Measurements from ENCODE around the gene CNN1.
"Not testable (repeated sequence)": the region's sequence is repeated elsewhere in the genome, so short reads cannot be mapped to it uniquely, and the experiment has no call there.

The CNN1 gene

GRCh38 chr19:11534948-11535347, 3.7 kb upstream of the CNN1 start:
- no peak for DNase-seq

- peak; percentile 88 for DNase-seq
These were observed 2.7 kb upstream of the CNN1 start for GRCh38 chr19:11535792-11536595.

DNA sequence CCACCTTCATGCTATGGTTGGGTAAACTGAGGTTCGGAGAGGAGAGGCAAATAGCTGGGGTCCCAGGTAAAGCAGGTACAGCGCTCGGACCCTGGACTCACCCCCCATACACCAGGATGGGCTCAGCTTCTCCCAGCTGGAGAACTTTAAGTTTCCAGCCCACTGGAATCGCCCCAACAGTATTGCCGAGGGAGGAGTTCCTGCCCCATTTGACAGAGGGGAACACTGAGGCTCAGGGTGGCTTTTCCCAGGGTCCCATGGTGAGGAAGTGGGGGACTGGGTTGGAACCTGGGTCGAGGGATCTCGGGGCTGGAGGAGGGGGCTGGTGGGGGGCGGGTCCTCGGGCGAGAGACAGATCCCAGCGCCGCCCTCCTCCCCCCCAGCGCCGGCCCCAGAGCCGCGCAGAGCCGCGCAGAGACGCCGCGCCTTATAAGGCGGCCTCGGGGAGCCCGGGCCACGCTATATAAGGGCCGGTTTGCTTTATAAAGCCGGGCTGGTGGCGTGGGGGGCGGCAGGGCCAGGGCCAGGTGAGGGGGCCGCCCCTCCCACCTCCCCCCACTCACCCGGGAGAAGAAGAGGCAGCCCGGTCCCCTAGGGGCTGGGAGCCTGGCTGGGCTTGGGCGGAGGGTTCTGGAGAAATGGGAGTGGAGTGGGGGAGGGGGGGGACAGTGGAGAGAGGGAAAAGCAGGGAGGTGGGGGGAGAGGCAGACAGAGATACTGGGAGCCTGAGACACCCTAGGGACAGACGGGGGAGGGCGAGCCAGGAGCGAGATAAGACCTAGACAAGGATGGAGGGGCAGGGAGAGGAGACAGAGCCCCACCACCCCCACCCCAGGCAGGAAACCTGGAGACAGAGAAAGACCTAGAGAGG, 1.1 kb downstream of the CNN1 start:
- no peak for DNase-seq

GRCh38 chr19:11540645-11541044, 2.0 kb downstream of the CNN1 start:
- no peak for DNase-seq

- no peak for DNase-seq
These were observed 2.6 kb downstream of the CNN1 start for GRCh38 chr19:11541238-11541637.

- DNase-seq: no peak
These were observed 9.5 kb downstream of the CNN1 start for GRCh38 chr19:11547929-11548700.

DNA sequence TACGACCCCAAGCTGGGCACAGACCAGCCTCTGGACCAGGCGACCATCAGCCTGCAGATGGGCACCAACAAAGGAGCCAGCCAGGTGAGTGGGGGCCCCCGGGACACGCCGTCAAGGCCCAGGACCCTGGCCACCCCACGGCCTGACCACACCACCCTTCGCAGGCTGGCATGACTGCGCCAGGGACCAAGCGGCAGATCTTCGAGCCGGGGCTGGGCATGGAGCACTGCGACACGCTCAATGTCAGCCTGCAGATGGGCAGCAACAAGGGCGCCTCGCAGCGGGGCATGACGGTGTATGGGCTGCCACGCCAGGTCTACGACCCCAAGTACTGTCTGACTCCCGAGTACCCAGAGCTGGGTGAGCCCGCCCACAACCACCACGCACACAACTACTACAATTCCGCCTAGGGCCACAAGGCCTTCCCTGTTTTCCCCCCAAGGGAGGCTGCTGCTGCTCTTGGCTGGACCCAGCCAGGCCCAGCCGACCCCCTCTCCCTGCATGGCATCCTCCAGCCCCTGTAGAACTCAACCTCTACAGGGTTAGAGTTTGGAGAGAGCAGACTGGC, 10.8 kb downstream of the CNN1 start:
- no peak for DNase-seq

GRCh38 chr19:11550265-11550664, 11.6 kb downstream of the CNN1 start:
- no peak for DNase-seq

DNA sequence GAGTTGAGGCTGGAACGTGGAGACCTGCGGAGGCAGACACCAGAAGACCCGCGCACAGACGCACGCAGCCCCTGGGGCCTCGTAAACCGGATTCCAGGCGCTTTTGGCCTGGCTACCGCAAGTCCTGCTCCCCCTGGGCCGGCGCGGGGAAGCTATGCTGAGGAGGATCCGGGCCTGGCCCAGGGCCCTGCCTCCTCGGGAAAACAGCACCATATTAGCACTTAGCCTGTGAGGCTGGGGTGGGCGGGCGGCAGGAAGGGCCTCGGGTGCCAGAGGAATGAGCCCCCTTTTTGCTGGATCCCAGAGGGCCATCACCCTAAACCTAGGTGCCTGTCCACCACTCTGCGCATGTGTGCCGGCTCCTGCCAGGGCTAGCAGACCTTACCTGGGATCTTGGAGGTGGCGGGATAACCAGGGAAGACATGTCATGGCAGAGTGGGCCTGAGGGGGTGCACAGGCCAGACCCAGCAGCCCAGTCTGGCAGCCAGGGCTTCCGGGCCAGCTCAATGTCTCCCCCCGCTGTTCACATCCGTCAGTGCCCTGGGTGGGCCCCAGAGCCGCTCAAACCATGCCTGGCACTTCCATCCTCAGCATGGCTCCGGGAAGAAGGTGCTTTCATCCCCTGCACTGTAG, 13.1 kb downstream of the CNN1 start:
- DNase-seq: no peak

DNA sequence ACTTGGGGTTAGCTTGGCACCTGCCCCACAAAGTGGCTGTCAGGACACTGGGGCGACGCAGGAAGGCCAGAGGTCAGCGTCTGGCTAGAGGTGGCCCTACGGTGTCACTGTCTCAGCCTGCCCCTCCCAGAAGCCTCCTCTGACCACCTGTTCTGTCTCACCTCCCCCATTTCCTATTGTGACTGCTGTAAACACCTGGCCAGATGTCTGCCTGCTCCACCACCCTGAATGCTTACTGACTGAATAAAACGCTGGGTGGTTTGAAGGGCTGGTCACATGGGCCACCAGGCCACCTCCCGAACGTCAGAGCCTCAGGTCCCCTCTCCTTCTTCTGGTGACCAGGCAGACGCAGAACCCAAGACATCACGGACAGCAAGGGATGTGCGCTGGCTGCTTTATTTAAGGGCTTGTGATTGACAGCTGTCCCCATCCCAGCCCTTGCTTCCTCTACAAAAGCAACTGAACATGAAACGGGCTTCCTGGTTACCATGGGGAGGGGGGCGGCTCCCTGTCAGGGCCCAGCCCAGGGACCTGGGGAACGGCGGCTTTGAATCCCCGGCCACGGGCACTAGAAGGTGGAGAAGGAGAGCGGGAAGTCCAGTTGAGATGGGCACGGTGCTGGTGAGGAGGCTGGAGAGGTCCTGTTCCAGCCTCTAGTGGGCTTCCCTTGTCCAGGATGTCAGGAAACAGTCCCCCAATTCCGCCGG, 14.2 kb downstream of the CNN1 start:
- no peak for DNase-seq

- no peak for DNase-seq
These were observed 15.5 kb downstream of the CNN1 start for GRCh38 chr19:11554160-11554559.

GRCh38 chr19:11555246-11555645, 16.6 kb downstream of the CNN1 start:
- no peak for DNase-seq

GRCh38 chr19:11556634-11557420, 18.2 kb downstream of the CNN1 start:
- no peak for DNase-seq

DNA sequence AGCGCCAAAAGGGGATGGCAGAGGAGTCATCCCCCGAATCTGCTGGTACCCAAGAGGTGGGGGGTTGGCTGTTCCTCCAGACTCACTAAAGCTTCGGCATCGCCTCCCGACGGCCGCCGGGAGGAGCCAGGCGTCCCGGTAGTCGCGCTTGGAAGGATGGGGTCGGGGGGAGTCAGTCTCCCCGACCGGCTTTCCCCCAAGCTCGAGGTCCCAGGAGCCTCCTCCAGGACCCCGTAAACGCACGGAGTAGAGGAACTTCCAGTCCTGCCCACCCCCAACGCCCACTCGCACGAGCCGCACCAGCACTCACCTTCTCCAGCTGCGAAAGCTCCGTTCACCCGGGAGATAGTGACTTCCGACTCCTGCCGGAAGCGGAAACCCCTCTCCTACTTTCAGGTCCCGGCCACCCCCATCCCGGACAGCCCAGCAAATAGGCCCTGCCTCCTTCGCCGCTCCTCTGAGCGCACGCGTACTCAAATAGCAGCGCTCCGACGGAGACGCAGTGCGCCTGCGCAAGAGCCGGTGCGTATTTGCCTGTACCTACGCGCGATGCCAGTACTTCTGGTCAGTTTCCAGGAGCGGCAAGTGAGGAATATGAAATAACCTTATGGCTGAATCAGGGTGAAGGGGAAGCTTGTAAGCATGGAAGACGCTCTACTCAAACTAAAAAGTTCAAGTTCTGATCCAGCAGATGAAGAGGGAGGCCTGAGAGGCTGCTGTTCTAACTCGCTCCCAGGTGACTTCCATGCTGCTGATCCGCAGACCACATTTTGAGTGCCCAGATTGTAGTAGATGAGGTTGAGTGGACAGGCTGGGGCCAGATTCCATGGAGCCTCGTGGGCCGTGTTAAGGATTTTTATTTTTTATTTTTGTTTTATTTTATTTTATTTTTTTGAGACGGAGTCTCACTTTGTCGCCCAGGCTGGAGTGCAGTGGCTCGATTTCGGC, 20.5 kb downstream of the CNN1 start, which contains the start of gene ELOF1:
ELOF1 (minus strand) TSS at position 350 of the 948 bp plus-strand sequence. CDS start 4,883 bp downstream, outside the sequence.
- peak; percentile 98 for DNase-seq

DNA sequence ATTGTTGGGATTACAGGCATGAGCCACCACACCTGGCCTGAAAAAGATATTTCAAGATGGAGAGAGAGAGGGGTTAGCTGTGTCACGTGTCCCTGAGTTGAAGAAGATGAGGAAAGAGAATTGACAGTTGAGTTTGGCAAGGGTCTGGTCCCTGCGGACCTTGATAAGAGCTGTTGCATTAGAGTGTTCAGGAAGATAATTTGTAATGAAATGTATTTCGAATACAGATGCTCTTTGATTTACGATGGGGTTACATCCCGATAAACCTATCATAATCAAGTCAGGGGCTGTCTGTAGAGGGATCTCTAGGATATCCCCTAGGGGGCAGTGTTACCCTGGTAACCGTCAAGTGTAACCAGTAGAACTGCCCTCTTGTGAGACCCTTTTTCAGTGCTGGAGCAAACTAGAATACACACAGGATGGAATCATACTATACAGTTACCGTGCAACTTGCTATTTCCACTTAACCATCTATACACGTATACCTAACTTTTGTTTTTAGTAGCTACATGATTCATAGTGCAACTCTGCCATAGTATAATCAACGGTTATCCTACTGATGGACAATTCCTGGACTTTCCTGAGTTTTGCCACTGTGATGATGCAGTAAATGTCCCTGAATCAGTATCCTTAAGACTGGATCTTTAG, 21.9 kb downstream of the CNN1 start:
- no peak for DNase-seq

GRCh38 chr19:11563532-11563931, 24.9 kb downstream of the CNN1 start:
- DNase-seq: no peak

DNA sequence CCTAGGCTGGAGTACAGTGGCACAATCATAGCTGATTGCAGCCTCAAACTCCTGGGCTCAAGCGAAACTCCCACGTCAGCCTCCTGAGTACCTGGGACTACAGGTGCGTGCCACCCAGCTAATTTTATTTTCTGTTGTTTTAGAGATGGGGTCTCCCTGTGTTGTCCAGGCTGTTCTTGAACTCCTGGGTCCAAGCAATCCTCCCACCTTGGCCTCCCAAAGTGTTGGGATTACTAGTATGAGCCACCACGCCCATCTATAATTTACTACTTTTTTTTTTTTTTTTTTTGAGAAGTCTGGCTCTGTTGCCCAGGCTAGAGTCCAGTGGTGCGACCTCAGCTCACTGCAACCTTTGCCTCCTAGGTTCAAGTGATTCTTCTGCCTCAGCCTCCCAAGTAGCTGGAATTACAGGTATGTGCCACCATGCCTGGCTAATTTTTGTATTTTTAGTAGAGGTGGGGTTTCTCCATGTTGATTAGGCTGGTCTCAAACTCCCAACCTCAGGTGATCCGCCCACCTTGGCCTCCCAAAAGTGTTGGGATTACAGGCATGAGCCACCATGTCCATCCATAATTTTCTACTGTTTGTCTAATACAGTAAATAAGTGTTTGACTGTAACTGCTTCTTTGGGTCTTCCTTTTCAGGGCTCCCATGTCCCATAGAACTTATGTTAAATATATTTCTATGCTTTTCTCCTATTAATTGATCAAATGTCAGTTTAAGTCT, 25.6 kb downstream of the CNN1 start:
- not testable (repeated sequence) for DNase-seq

DNA sequence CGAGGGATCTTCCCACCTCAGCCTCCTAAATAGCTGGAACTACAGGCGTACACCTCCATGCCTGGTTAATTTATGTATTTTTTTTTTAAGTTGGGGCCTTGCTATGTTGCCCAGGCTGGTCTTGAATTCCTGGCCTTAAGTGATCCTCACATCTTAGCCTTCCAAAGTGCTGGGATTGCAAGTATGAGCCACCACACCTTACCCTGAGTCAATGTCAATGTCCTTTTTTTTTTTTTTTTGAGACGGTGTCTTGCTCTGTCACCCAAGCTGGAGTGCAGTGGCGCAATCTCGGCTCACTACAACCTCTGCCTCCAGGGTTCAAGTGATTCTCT, 27.0 kb downstream of the CNN1 start:
- not testable (repeated sequence) for DNase-seq

All from left hindlimb (tissue), 1 donor.